Tibial nerve (tissue), 4 donors: ENCODE data around the gene SLC6A16. TPM values are rescaled to one million over a fixed set of nuclear protein-coding genes. Genes with fewer than 3 reads are reported as not detected.

Experiments
- DNase-seq, 2 donors: peaks; one replicate each; pipeline ENCODE4 v3.0.0-alpha.2; 2019; ENCODE audit warnings: low spot score in 2 of 2
- H3K27ac ChIP-seq, 4 donors: fragments of 200-600 bp; sonication (generic) in 3 of 4; one replicate each; pipeline ENCODE4 v1.5.1; 2017 to 2019; ENCODE audit warnings: mild to moderate bottlenecking in 1 of 4
- H3K27me3 ChIP-seq, 2 donors: fragments of 200-600 bp; sonication (generic) in 1 of 2; one replicate each; pipeline versions ENCODE4 v1.5.1 to v1.6.0; 2017 to 2019
- H3K36me3 ChIP-seq, 3 donors: fragments of 200-600 bp; sonication (generic); one replicate each; pipeline ENCODE4 v1.5.1; 2018 to 2019
- H3K4me1 ChIP-seq, 4 donors: fragments of 200-600 bp; sonication (generic) in 3 of 4; one replicate each; pipeline ENCODE4 v1.5.1; 2017 to 2019
- H3K4me3 ChIP-seq, 4 donors: fragments of 200-600 bp; sonication (generic) in 3 of 4; one replicate each; pipeline ENCODE4 v1.5.1; 2017 to 2019; ENCODE audit warnings: mild to moderate bottlenecking in 1 of 4, moderate library complexity in 1 of 4
- H3K9me3 ChIP-seq, 4 donors: fragments of 200-600 bp; sonication (generic) in 3 of 4; one replicate each; pipeline ENCODE4 v1.5.1; 2017 to 2019
- EP300 ChIP-seq, 2 donors: sonication (generic); formaldehyde crosslinking; IDR thresholded peaks; one replicate each; pipeline ENCODE4 v1.6.1; 2017; ENCODE audit warnings: antibody characterized with exemption in 2 of 2, mild to moderate bottlenecking in 1 of 2
- POLR2A ChIP-seq, 2 donors: fragments of 450-650 bp; IDR thresholded peaks; one replicate each; pipeline ENCODE4 v1.6.1; 2017; ENCODE audit warnings: antibody characterized with exemption in 2 of 2, mild to moderate bottlenecking in 2 of 2, moderate library complexity in 2 of 2
- WGBS, 2 donors: methylation state at CpG; one replicate each; pipeline ENCODE4 v1.1.5; 2018; 5-methylcytosine and 5-hydroxymethylcytosine counted together
- total RNA-seq, 4 donors: library from RNA; depleted of rRNA; stranded (reverse); fragments of >200 nt; gene quantifications; one replicate each; pipeline ENCODE4 v1.1.0, GENCODE V29; 2016
- TF ChIP-seq, protein P1 (sequence below), 5 experiments: fragments of 200-600 bp in 3 of 5; fragments of 450-650 bp in 2 of 5; sonication (generic) in 3 of 5; IDR thresholded peaks; one replicate each; pipeline ENCODE4 v1.5.1; 2016 to 2019; ENCODE audit warnings: antibody characterized with exemption in 5 of 5, mild to moderate bottlenecking in 3 of 5, moderate library complexity in 2 of 5

Gene SLC6A16
- total RNA-seq, 4 donors from 2014 or later: 2.6 to 4.6 (median 3.4) TPM

DNA sequence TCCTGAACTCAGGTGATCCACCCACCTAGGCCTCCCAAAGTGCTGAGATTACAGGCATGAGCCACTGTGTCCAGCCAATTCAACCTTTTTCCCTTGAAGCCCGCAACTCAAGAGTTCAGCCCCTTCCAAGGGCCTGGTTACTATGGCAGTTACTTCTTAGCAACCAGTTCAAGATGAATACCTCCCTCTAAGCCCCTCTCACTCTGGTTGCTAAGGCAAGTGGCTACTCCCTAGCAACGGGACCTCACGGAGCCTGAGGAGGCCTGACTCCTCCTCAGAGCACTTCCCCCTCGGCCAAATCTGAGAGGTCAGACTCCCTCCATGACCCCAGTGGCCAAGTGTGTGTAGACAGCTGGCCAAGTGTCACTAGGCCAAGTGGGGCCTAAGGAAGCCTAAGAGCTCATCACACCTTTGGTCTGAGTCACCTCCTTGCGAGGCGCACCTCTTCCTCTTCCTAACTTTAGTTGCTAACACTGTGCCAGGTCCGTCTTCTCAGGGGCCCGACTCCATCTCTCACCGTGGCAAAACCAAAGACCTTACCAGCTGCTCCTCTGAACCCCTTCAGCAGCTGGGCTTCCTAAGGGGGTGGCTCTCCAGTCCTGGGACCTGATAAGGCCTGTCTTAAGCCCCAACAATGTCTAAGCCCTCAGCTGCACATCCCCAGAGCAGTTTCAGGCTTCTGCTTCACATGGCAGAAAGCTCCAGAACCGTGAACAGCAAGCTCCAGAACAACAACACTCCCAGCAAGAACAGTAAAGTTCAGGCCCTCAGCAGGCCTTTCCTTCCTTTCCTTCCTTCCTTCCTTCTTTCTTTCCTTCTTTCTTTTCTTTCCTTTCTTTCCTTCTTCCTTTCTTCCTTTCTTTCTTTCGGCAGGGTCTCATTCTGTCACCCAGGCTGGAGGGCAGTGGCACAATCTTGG, 19.8 kb upstream of the SLC6A16 start:
- Histone ChIP-seq H3K4me1 (peaks cover 0 to 12% (median 4%) of the 10 kb centered on the region in 4 donors), H3K4me3 (no peak overlapping the region), H3K27me3 (no peaks in the 10 kb centered on the region), H3K9me3 (no peaks in the 10 kb centered on the region), H3K27ac (no peak overlapping the region), H3K36me3 (peaks cover 0 to 92% (median 0%) of the 10 kb centered on the region in 3 donors)
- WGBS, 2 donors: 83% methylated on average over 11 of the region's 11 CpGs
- no peak for DNase-seq
- TF ChIP-seq EP300 (IDR thresholded peaks at IDR 0.05): no peak
- TF ChIP-seq, protein P1, sequence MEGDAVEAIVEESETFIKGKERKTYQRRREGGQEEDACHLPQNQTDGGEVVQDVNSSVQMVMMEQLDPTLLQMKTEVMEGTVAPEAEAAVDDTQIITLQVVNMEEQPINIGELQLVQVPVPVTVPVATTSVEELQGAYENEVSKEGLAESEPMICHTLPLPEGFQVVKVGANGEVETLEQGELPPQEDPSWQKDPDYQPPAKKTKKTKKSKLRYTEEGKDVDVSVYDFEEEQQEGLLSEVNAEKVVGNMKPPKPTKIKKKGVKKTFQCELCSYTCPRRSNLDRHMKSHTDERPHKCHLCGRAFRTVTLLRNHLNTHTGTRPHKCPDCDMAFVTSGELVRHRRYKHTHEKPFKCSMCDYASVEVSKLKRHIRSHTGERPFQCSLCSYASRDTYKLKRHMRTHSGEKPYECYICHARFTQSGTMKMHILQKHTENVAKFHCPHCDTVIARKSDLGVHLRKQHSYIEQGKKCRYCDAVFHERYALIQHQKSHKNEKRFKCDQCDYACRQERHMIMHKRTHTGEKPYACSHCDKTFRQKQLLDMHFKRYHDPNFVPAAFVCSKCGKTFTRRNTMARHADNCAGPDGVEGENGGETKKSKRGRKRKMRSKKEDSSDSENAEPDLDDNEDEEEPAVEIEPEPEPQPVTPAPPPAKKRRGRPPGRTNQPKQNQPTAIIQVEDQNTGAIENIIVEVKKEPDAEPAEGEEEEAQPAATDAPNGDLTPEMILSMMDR (IDR thresholded peaks at IDR 0.05): no peak
- TF ChIP-seq POLR2A (IDR thresholded peaks at IDR 0.05): no peak

- Histone ChIP-seq H3K36me3 (peaks cover 0 to 75% (median 0%) of the 10 kb centered on the region in 3 donors), H3K4me3 (no peak overlapping the region), H3K27me3 (peaks cover 0 to 11% of the 10 kb centered on the region in 2 donors), H3K4me1 (peaks cover 0 to 28% (median 8%) of the 10 kb centered on the region in 4 donors), H3K27ac (no peak overlapping the region), H3K9me3 (no peaks in the 10 kb centered on the region)
- TF ChIP-seq EP300 (IDR thresholded peaks at IDR 0.05) (no peak), POLR2A (IDR thresholded peaks at IDR 0.05) (no peak)
- TF ChIP-seq, protein P1 (IDR thresholded peaks at IDR 0.05): no peak
- DNase-seq: no peak
- WGBS, 2 donors: 95 to 100% methylated on average over 5 to 7 of the region's 7 CpGs
Observed at GRCh38 chr19:49343123-49343522, 18.1 kb upstream of the SLC6A16 start.

DNA sequence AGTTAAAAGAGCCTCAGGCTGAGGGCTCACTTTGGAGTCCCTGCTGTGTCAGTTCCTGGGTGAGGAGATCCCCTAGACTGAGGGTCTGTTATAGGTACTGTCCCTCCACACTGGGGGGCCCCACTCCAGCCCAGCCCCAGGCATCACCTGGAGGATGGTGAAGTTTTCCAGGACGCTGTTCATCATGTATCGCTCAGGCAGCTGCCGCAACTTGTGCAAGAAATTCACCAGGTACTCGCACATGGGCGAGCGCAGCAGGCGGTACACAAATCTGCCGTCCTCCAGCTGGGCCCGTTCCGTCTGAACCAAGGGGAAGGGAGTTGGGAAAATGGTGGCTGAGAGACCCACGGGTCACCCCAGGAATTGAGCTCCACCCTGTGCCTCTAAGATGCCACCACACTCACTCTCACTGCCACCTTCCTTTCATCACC, 17.3 kb upstream of the SLC6A16 start:
- TF ChIP-seq, protein P1 (IDR thresholded peaks at IDR 0.05): no peak
- TF ChIP-seq POLR2A (IDR thresholded peaks at IDR 0.05) (no peak), EP300 (IDR thresholded peaks at IDR 0.05) (no peak)
- Histone ChIP-seq H3K4me1 (peaks cover 0 to 34% (median 8%) of the 10 kb centered on the region in 4 donors), H3K27me3 (peaks cover 0 to 17% of the 10 kb centered on the region in 2 donors), H3K4me3 (no peak overlapping the region), H3K27ac (no peak overlapping the region), H3K9me3 (no peaks in the 10 kb centered on the region), H3K36me3 (peaks cover 0 to 67% (median 0%) of the 10 kb centered on the region in 3 donors)
- WGBS, 2 donors: 93 to 96% methylated on average over 11 of the region's 11 CpGs
- no peak for DNase-seq

GRCh38 chr19:49340865-49341718, 16.1 kb upstream of the SLC6A16 start:
- Histone ChIP-seq H3K27ac (peak overlapping the region in 3 of 4 donors; percentile 68 to 88 (median 85)), H3K9me3 (no peaks in the 10 kb centered on the region), H3K27me3 (peaks cover 0 to 17% of the 10 kb centered on the region in 2 donors), H3K4me3 (no peak overlapping the region), H3K36me3 (peaks cover 0 to 55% (median 0%) of the 10 kb centered on the region in 3 donors), H3K4me1 (peaks cover 0 to 37% (median 8%) of the 10 kb centered on the region in 4 donors)
- DNase-seq: no peak
- WGBS, 2 donors: 91% methylated on average over 10 to 11 of the region's 11 CpGs
- TF ChIP-seq, protein P1 (IDR thresholded peaks at IDR 0.05): no peak
- TF ChIP-seq POLR2A (IDR thresholded peaks at IDR 0.05) (no peak), EP300 (IDR thresholded peaks at IDR 0.05) (no peak)
